K562 treated with DMSO at 1 percent for 12 hours (cell line): ENCODE results near the gene ZNF330. TPM values are rescaled to one million over a fixed set of nuclear protein-coding genes. Genes with fewer than 3 reads are reported as not detected.

Source experiments
- total RNA-seq: library from RNA; unstranded; fragments of 300-600 nt; gene quantifications from 2 replicates; pipeline ENCODE4 v1.2.3, GENCODE V29; 2022; ENCODE audit not compliant: insufficient read depth

The ZNF330 gene
- total RNA-seq: 34.2 and 55.9 TPM in 2 replicates

GRCh38 chr4:141220691-141221659 lies at the start of gene ZNF330:
ZNF330 (plus strand) TSS chr4:141220895; CDS start chr4:141222372, 1,477 bp downstream.

Other genes with a start within 250 kb of the ZNF330 start
- gene RNF150, start 87.4 kb upstream of the ZNF330 start, total RNA-seq: not detected in 2 replicates